Colonic mucosa (tissue), 4 donors: ENCODE results near the gene SEC16A. TPM values are rescaled to one million over a fixed set of nuclear protein-coding genes. Genes with fewer than 3 reads are reported as not detected.

Source experiments
- DNase-seq: peaks from one replicate; pipeline ENCODE4 v3.0.0-alpha.2; 2020
- H3K27ac ChIP-seq: fragments of 200-600 bp; one replicate; pipeline ENCODE4 v1.8.0; 2021
- H3K27me3 ChIP-seq: fragments of 200-600 bp; one replicate; pipeline ENCODE4 v1.8.0; 2021
- H3K36me3 ChIP-seq: fragments of 200-600 bp; one replicate; pipeline ENCODE4 v1.8.0; 2021
- H3K4me1 ChIP-seq: fragments of 200-600 bp; one replicate; pipeline ENCODE4 v1.8.0; 2021; ENCODE audit warnings: mild to moderate bottlenecking
- H3K4me3 ChIP-seq: fragments of 200-600 bp; one replicate; pipeline ENCODE4 v1.8.0; 2021
- H3K9ac ChIP-seq, 2 donors: one replicate each; pipeline ENCODE4 v1.7.0; 2013; ENCODE audit warnings: control low read depth in 2 of 2, low read depth in 2 of 2, low read length in 2 of 2
- H3K9me3 ChIP-seq: fragments of 200-600 bp; one replicate; pipeline ENCODE4 v1.8.0; 2021
- intact Hi-C: fragments of 100-400 bp; cut with DNase I; formaldehyde crosslinking; loops from one replicate; pipeline ENCODE4 v1.14.1; 2022
- total RNA-seq, 2 donors: library from RNA; stranded (reverse); fragmentation: NEBNext Ultra II Directional in 1 of 2; extraction: Animal tissue kit (Norgen Biotek cat#: 25700) in 1 of 2; gene quantifications; one replicate each; pipeline ENCODE4 v1.2.1, GENCODE V29; 2021
- TF ChIP-seq, protein P1 (sequence below): fragments of 200-600 bp; IDR thresholded peaks from one replicate; pipeline ENCODE4 v1.8.0; 2022; ENCODE audit warnings: antibody characterized with exemption, mild to moderate bottlenecking
- donor health status: healthy.
- donor health status: DM: no; HTN: no; CAD: no.
- donor health status: DM: no; HTN: no; CAD: no.

The SEC16A gene
- total RNA-seq, 2 donors from 2014 or later, result 66.2 to 104 TPM

DNA sequence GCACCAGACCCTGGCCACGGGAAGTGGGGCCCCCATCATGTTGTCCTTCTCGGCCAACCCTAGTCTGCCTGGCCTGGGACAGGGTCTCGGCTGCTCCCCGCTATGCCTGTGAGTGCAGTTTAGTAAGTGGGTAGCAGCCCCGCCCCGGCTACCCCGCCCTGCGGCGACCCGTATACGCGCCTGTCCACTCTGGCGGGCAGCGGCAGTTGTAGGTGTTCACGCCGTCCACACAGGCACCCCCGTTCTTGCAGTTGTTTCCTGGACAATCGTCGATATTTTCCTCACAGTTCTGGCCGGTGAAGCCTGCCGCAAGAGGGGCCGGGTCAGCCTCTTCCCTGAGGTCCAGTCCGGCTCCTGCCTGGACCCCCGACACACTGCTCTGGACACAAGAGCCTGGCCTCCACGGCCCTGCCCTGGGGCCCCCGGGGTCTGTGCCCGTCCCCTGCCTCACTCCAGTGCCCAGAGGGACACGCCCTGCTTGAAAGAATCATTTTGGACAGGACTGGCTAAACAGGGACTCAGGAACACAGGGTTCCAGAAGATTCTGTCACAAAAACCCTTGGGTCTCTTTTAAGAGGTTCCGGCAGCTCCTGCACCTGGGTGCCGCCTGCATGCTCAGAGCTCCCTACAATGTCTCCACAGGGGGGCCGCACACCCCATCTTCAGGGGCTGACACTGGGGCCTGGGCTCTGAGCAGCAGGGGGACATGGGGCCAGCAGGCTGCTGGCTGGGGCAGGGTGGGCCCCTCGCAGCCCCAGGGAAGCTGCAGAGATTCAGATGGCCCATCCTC is 36.6 kb upstream of the SEC16A start:
- TF ChIP-seq, protein P1, sequence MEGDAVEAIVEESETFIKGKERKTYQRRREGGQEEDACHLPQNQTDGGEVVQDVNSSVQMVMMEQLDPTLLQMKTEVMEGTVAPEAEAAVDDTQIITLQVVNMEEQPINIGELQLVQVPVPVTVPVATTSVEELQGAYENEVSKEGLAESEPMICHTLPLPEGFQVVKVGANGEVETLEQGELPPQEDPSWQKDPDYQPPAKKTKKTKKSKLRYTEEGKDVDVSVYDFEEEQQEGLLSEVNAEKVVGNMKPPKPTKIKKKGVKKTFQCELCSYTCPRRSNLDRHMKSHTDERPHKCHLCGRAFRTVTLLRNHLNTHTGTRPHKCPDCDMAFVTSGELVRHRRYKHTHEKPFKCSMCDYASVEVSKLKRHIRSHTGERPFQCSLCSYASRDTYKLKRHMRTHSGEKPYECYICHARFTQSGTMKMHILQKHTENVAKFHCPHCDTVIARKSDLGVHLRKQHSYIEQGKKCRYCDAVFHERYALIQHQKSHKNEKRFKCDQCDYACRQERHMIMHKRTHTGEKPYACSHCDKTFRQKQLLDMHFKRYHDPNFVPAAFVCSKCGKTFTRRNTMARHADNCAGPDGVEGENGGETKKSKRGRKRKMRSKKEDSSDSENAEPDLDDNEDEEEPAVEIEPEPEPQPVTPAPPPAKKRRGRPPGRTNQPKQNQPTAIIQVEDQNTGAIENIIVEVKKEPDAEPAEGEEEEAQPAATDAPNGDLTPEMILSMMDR, result no peak
- no peak overlapping the region for H3K4me3 ChIP-seq
- H3K9me3 ChIP-seq, result no peaks in the 10 kb centered on the region
- peaks cover 29% of the 10 kb centered on the region for H3K36me3 ChIP-seq
- no peak for DNase-seq
- intact Hi-C loops, result no loop called here
- H3K9ac ChIP-seq, result peak overlapping the region; percentile 56 to 78
- peak overlapping the region; percentile 80 for H3K27ac ChIP-seq
- no peaks in the 10 kb centered on the region for H3K27me3 ChIP-seq
- H3K4me1 ChIP-seq, result peaks cover 41% of the 10 kb centered on the region

DNA sequence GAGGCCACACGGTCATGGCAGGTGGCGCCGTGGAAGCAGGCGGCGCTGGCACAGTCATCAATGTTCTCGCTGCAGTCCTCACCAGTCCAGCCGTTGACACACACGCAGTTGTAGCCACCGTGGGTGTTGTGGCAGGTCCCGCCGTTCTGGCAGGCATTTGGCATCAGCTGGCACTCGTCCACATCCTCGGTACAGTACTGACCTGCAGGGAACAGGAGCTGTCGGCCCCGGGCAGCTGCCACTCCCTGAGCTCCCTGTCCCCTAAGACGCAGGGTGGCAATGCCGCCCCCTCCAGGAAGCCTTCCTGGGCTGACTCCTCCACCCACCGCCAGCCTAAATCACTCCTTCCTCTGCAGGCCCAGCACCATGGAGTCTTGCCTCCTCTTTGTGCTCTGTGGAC is 35.8 kb upstream of the SEC16A start:
- Histone ChIP-seq H3K36me3 (peaks cover 34% of the 10 kb centered on the region), H3K4me1 (peaks cover 34% of the 10 kb centered on the region), H3K27ac (no peak overlapping the region), H3K4me3 (no peak overlapping the region), H3K9ac (peak overlapping the region; percentile 56 to 78), H3K9me3 (no peaks in the 10 kb centered on the region), H3K27me3 (no peaks in the 10 kb centered on the region)
- TF ChIP-seq, protein P1, result no peak
- no peak for DNase-seq
- intact Hi-C loops, result no loop called here

DNA sequence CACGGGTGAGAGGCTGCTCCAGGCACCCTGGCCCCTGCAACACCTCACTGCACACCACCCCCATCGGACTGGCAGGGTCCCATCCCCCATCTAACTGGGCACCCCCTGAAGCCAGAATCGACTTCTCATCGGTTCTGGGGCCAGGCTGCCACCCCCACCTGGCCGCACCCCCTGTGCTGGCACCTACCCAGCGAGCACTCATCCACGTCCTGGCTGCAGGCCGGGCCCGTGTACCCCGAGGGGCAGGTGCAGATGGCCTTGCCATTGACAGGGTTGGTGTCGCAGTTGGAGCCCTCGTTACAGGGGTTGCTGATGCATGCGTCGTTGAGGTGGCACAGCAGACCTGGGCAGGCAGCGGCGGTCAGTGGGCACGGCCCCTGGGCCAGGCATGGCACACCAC is 35.1 kb upstream of the SEC16A start:
- Histone ChIP-seq H3K36me3 (peaks cover 37% of the 10 kb centered on the region), H3K9ac (no peak overlapping the region), H3K4me1 (peaks cover 27% of the 10 kb centered on the region), H3K9me3 (no peaks in the 10 kb centered on the region), H3K27ac (no peak overlapping the region), H3K27me3 (no peaks in the 10 kb centered on the region), H3K4me3 (no peak overlapping the region)
- no peak for DNase-seq
- intact Hi-C loops, result no loop called here
- TF ChIP-seq, protein P1, result no peak

DNA sequence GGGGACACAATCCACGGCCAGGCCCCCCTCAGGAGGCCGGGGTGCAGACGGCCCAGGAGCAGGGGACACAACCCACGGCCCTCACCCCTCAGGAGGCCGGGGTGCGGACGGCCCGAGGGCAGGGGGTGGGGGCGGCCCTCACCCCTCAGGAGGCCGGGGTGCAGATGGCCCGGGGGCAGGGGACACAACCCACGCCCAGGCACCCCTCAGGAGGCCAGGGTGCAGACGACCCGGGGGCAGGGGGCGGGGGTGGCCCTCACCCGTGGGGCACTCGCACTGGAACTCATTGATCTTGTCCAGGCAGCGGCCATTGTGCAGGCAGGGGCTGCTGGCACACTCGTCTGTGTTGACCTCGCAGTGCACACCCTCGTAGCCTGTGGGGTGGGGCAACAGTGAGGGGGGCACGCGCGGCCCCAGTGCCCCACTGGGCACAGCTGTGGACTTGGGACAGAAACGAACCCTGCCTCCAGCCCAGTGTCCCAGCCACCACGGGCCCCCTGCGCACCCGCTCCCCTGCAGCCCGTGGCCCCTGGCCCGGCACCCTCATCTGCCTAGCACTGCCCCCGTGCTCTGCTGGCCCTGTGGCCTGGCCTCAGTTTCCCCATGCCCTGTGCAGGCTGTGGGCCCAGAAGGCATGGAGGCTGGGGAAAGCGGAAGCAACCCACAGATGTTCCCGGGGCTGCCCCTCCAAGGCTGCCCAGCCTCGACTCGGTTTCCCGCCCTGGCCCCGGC is 34.3 kb upstream of the SEC16A start:
- TF ChIP-seq, protein P1, result no peak
- Histone ChIP-seq H3K9ac (no peak overlapping the region), H3K36me3 (peaks cover 37% of the 10 kb centered on the region), H3K27ac (no peak overlapping the region), H3K9me3 (no peaks in the 10 kb centered on the region), H3K4me3 (no peak overlapping the region), H3K4me1 (peaks cover 22% of the 10 kb centered on the region), H3K27me3 (no peaks in the 10 kb centered on the region)
- intact Hi-C loops, result no loop called here
- DNase-seq, result no peak

DNA sequence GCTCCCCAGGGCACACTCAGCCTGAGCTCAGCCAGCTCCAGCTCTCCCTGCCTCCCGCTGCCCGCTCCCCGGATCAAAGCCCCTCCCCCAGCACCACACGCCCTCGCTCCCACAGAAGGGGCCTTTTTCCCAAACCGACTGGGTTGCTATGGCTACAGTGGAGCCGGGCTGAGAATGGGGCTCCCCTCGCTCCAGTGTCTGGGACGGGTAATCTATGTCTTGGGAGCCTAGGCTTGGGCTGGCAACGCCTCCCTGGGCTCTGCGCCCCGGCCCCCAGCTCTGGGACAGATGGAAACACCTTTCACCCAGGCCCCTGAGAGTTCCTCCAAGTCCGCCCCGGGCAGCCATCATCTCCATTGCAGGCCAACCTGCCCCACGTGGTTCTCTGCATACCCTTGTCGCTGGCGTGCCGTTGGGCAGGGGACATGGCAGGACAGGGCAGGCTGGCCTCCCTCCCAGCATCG is 33.4 kb upstream of the SEC16A start:
- peaks cover 45% of the 10 kb centered on the region for H3K36me3 ChIP-seq
- H3K27ac ChIP-seq, result no peak overlapping the region
- no peaks in the 10 kb centered on the region for H3K9me3 ChIP-seq
- no peak for DNase-seq
- TF ChIP-seq, protein P1, result no peak
- H3K27me3 ChIP-seq, result no peaks in the 10 kb centered on the region
- intact Hi-C loops, result no loop called here
- no peak overlapping the region for H3K9ac ChIP-seq
- H3K4me1 ChIP-seq, result peaks cover 16% of the 10 kb centered on the region
- no peak overlapping the region for H3K4me3 ChIP-seq
